GM12878 (cell line): ENCODE results near the gene TRMT1. TPM values are rescaled to one million over a fixed set of nuclear protein-coding genes. Genes with fewer than 3 reads are reported as not detected.

ENCODE experiments used
- ATAC-seq: fragments of 200-7000 bp; cut with Tn5 transposase; 3 replicates; pipeline ENCODE4 v1.9.1; 2020; ENCODE audit warnings: mild to moderate bottlenecking, moderate library complexity
- BruUV-seq: library from RNA; stranded (reverse); fragments of 400-500 nt; replicated peaks from 2 replicates; lab custom pipeline; 2021; lab: Mats Ljungman, UMichigan
- CTCF ChIA-PET: fragments of 300-600 bp; sonication (Branson Sonifier 250); formaldehyde crosslinking; extraction: SDS; loops from one replicate; lab custom pipeline; 2021; ENCODE audit warnings: inconsistent platforms; lab: Yijun Ruan, JAX
- POLR2A ChIA-PET: fragments of 350-600 bp; formaldehyde crosslinking; extraction: SDS; loops from one replicate; lab custom pipeline; 2021; ENCODE audit warnings: inconsistent platforms; lab: Charles Lee
- RAD21 ChIA-PET: fragments of 300-600 bp; sonication (Branson Sonifier 250); formaldehyde crosslinking; loops from one replicate; lab custom pipeline; 2023; ENCODE audit warnings: antibody characterized with exemption; ENCODE audit not compliant: unreplicated experiment; lab: Charles Lee
- SMC1A ChIA-PET: fragments of 300-600 bp; sonication (Branson Sonifier 250); formaldehyde crosslinking; loops from one replicate; lab custom pipeline; 2023; ENCODE audit not compliant: unreplicated experiment, uncharacterized antibody; lab: Charles Lee
- DNase-seq: peaks from one replicate; pipeline ENCODE4 v3.0.0-alpha.2; 2011; ENCODE audit warnings: low read depth, low spot score
- FAIRE-seq: peaks from 3 replicates; lab custom pipeline; 2011; peaks lifted over from hg19 to GRCh38; lab: Jason Lieb, UNC
- H2AFZ ChIP-seq: 2 replicates; pipeline ENCODE4 v1.6.0; 2011; ENCODE audit warnings: low read depth, low read length, control low read depth; ENCODE audit not compliant: control insufficient read depth
- H3K27ac ChIP-seq: 2 replicates; pipeline ENCODE4 v1.5.1; 2011; ENCODE audit warnings: control low read depth; ENCODE audit not compliant: control insufficient read depth, insufficient read depth
- H3K27me3 ChIP-seq, 2 experiments: replicated peaks in 1 of 2; 2 replicates each; pipeline versions ENCODE4 v1.6.0 to v1.6.1; 2011; ENCODE audit warnings: low read length in 1 of 2; ENCODE audit not compliant: control insufficient read depth in 2 of 2, insufficient read depth in 2 of 2
- H3K36me3 ChIP-seq, 2 experiments: 2 replicates each; pipeline ENCODE4 v1.5.1; 2011; ENCODE audit warnings: low read length in 1 of 2; ENCODE audit not compliant: control insufficient read depth in 2 of 2, insufficient read depth in 2 of 2
- H3K4me1 ChIP-seq: 2 replicates; pipeline ENCODE4 v1.6.1; 2011; ENCODE audit warnings: mild to moderate bottlenecking, low read length, moderate library complexity, mixed read lengths; ENCODE audit not compliant: control insufficient read depth, insufficient read depth
- H3K4me2 ChIP-seq: 2 replicates; pipeline ENCODE4 v1.6.0; 2011; ENCODE audit warnings: control low read depth; ENCODE audit not compliant: control insufficient read depth, insufficient read depth
- H3K4me3 ChIP-seq: fragments of 200-600 bp; sonication (generic); 2 replicates; pipeline ENCODE4 v1.5.1; 2016
- H3K79me2 ChIP-seq: 2 replicates; pipeline ENCODE4 v1.6.0; 2011; ENCODE audit warnings: low read length; ENCODE audit not compliant: control insufficient read depth, insufficient read depth
- H3K9ac ChIP-seq: 2 replicates; pipeline ENCODE4 v1.8.0; 2011; ENCODE audit warnings: low read length, control low read depth, mixed read lengths; ENCODE audit not compliant: control insufficient read depth, insufficient read depth
- H3K9me3 ChIP-seq: replicated peaks from 3 replicates; pipeline ENCODE4 v1.5.1; 2011; ENCODE audit warnings: mild to moderate bottlenecking, low read length; ENCODE audit not compliant: control insufficient read depth, insufficient read depth
- H4K20me1 ChIP-seq: 2 replicates; pipeline ENCODE4 v1.6.0; 2011; ENCODE audit not compliant: control insufficient read depth, insufficient read depth
- KAT2A ChIP-seq: conservative IDR thresholded peaks from 2 replicates; pipeline ENCODE4 v1.6.1; 2011; ENCODE audit warnings: low read depth, low read length; ENCODE audit not compliant: control insufficient read depth
- MTA3 ChIP-seq: IDR thresholded peaks from 2 replicates; pipeline ENCODE4 v1.6.1; 2012; ENCODE audit warnings: low read length, inconsistent platforms, borderline replicate concordance
- RELA ChIP-seq: fragments of 450-650 bp; IDR thresholded peaks from 2 replicates; pipeline ENCODE4 v1.8.0; 2014; ENCODE audit warnings: borderline replicate concordance; ENCODE audit not compliant: partially characterized antibody
- SUZ12 ChIP-seq: fragments of 200-600 bp; sonication (generic); IDR thresholded peaks from one replicate; pipeline ENCODE4 v1.6.1; 2018; ENCODE audit warnings: antibody characterized with exemption, mild to moderate bottlenecking; ENCODE audit not compliant: unreplicated experiment
- ZBTB33 ChIP-seq: fragments of 450-650 bp; IDR thresholded peaks from 2 replicates; pipeline ENCODE4 v1.6.1; 2017; ENCODE audit warnings: mild to moderate bottlenecking
- ZNF592 ChIP-seq: fragments of 450-650 bp; IDR thresholded peaks from 2 replicates; pipeline ENCODE4 v1.6.1; 2017; ENCODE audit warnings: mild to moderate bottlenecking, moderate library complexity
- WGBS: methylation state at CpG from one replicate; pipeline ENCODE4 v1.1.6; 2016; ENCODE audit warnings: low lambda C conversion rate; ENCODE audit not compliant: insufficient replicate concordance, insufficient coverage; ENCODE audit errors: missing lambda C conversion rate; 5-methylcytosine and 5-hydroxymethylcytosine counted together
- in situ Hi-C: fragments of 300-500 bp; cut with MboI; formaldehyde crosslinking; loops from 9 replicates; pipeline ENCODE4 v1.14.3; 2018; ENCODE audit warnings: mixed read lengths
- intact Hi-C: fragments of 100-400 bp; cut with micrococcal nuclease; formaldehyde crosslinking; loops from one replicate; pipeline ENCODE4 v1.14.2; 2022; ENCODE audit not compliant: unreplicated experiment
- polyA plus RNA-seq, 11 experiments: library from polyadenylated mRNA; depleted of rRNA in 4 of 11; unstranded in 6 of 11; stranded (reverse) in 5 of 11; fragments of >200 nt; fragmentation: Nextera tagmentation in 4 of 11; fragmentation: Illumina TruSeq in 1 of 11; extraction: Ambion mirVana in 4 of 11; extraction: Trizol in 1 of 11; gene quantifications; 1 replicate in 1 of 11; 2 replicates in 10 of 11; pipeline versions ENCODE4 v1.2.1 to v1.2.3, GENCODE V29; 2011 to 2016; ENCODE audit warnings: inconsistent platforms in 2 of 11, missing spikeins in 2 of 11, low read depth in 1 of 11
- total RNA-seq, 4 experiments: library from RNA; depleted of rRNA in 3 of 4; stranded (reverse); fragments of >200 nt in 3 of 4; fragmentation: Illumina TruSeq in 1 of 4; extraction: Trizol in 1 of 4; gene quantifications; 2 replicates each; pipeline versions ENCODE4 v1.2.1 to v1.2.3, GENCODE V29; 2013 to 2021

TRMT1 gene
- total and polyA plus RNA-seq, 10 of the 15 experiments (the other 5 are each of a cell fraction or from before 2014, with no cell fraction given) = 3.4 to 68.8 (median 34.8) TPM

GRCh38 chr19:13138171-13138915 lies 21.8 kb upstream of the TRMT1 start:
- TSS peak; percentile 53 for BruUV-seq
- ChIA-PET SMC1A (no interaction called here), POLR2A (no interaction called here), CTCF (interaction anchor here (0.5 kb wide), 1 partner anchor 18 kb away, joined by 3 read pairs; no protein-coding TSS in a partner anchor), RAD21 (no interaction called here)
- no peaks in the 10 kb centered on the region; the same call in 1 of the 2 replicates for H4K20me1 ChIP-seq
- no peak for TF ChIP-seq SUZ12
- TF ChIP-seq ZNF592 = no peak
- no peak for TF ChIP-seq MTA3
- no peak for TF ChIP-seq KAT2A
- TF ChIP-seq RELA = no peak
- no peak for TF ChIP-seq ZBTB33
- no peak overlapping the region for H3K4me2 ChIP-seq
- no peak overlapping the region for H3K4me3 ChIP-seq
- H3K4me1 ChIP-seq = no peaks in the 10 kb centered on the region
- H3K36me3 ChIP-seq = peaks cover 11 to 32% of the 10 kb centered on the region in 2 experiments
- no peaks in the 10 kb centered on the region; the same call in 1 of the 2 replicates for H3K79me2 ChIP-seq
- intact Hi-C loops = no loop called here
- H3K27me3 ChIP-seq = no peaks in the 10 kb centered on the region
- in situ Hi-C loops = no loop called here
- WGBS = 92% methylated on average over 37 of the region's 40 CpGs
- ATAC-seq (no peak), FAIRE-seq (no peak), DNase-seq (no peak)
- H3K27ac ChIP-seq = no peak overlapping the region
- H3K9ac ChIP-seq = no peak overlapping the region
- no peaks in the 10 kb centered on the region for H3K9me3 ChIP-seq
- no peak overlapping the region for H2AFZ ChIP-seq
